NOMO-1 treated with dmso at 0.1 percent for 144 hours (cell line): ENCODE measurements around the gene GHSR.
A peak's percentile ranks its signal among the peaks of the same experiment; 100 is the strongest.

Experiments used
- DNase-seq: peaks from one replicate; lab custom pipeline; 2025; ENCODE audit not compliant: unreplicated experiment; lab: John Stamatoyannopoulos, UW

GHSR gene, protein sequence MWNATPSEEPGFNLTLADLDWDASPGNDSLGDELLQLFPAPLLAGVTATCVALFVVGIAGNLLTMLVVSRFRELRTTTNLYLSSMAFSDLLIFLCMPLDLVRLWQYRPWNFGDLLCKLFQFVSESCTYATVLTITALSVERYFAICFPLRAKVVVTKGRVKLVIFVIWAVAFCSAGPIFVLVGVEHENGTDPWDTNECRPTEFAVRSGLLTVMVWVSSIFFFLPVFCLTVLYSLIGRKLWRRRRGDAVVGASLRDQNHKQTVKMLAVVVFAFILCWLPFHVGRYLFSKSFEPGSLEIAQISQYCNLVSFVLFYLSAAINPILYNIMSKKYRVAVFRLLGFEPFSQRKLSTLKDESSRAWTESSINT

GRCh38 chr3:172447611-172448579 is at the start of gene GHSR:
GHSR (minus strand) TSS chr3:172448456; CDS start chr3:172448413, 43 bp downstream.
- DNase-seq = no peak

- DNase-seq = peak; percentile 68
Observed at GRCh38 chr3:172490198-172490669, 42.0 kb upstream of the GHSR start.

GRCh38 chr3:172478116-172478515 is 29.9 kb upstream of the GHSR start:
- no peak for DNase-seq

DNA sequence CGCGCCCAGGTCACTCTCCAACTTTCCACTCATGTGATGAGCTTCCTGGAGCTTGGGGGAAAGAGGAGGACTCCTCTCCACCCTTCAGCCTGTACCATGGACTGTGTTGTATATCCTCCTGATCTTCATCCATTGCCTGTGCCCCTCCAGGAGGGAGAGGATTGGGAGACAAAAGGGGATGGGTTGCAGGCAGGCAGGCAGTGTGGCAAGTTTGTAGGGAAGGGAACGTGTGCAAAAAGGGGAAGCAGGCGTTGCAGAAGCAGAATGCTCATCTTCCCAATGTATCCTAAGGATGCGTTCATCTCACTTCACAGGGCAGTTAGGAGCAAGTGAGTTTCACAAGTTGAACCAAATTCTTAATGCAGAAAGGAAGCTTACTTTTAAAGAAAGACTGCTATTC is 28.1 kb upstream of the GHSR start:
- DNase-seq = peak; percentile 52

GRCh38 chr3:172475703-172476102 is 27.4 kb upstream of the GHSR start:
- DNase-seq = no peak

- DNase-seq = no peak
Observed at GRCh38 chr3:172471903-172472302, 23.6 kb upstream of the GHSR start.

DNA sequence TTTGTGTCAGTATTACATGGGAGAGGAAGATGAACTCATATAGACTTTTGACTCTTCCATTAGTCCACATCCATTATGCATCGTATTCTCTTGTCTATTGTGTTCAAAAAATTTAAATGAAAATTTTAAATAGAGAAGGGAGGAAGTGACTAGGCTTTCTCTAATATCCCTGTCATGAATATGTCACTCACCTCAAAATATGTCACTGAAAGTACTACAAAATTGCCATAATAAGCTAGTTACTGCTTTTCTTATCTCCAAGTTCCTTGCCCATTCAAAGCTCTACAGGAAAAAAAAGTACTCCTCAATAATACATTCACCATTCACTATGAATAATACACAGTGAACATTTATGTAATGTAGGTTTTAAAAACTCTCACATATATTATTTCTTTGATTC is 22.3 kb upstream of the GHSR start:
- no peak for DNase-seq

DNA sequence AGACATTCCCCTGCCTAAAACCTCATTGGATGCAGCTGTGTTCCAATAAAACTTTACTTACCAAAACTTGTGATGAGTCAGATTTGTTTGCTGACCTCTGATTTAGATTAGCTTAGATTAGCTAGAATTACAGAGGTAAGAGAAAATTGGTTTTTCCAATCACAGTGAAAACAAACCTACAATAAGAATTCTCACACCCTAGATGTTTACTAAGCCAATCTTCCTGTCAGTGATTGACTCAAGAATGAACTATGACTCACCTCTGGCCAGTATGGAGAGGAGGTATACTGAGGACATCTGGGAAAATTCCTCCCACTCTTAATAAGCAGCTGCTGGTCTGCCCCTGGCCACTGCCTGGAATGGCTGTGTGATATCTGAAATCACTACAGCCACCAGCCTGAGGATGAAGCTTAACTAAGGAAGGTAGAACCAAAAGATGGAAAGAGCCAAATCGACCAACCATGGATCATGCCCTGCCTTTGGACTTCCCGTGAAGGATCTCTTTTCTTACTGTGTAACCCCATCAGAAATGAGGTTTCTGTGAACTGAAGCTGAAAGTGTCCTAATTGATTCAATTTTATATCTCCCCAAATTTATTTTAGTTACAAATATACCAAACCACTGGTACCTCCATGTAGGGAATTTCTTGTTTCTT is 19.0 kb upstream of the GHSR start:
- no peak for DNase-seq

- DNase-seq = no peak
Observed at GRCh38 chr3:172466553-172467130, 18.4 kb upstream of the GHSR start.

DNA sequence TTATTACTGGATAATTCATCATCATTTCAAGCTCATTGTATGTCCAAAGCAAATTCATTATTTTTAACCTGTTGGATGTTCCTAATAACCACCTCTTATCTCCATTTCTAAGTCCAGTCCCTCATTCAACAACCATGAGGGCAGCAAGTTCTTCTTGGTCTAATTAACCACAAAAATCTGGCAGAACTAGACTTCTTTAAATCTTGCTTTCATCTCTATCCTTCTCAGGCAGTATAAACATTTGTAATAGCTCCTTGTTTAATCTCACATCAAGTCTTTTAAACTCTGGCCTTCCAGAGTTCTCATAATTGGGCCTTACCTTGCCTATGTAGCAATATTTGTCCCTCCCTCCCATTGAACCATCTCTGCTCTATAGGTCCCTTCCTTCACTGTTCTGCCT is 17.0 kb upstream of the GHSR start:
- no peak for DNase-seq

- no peak for DNase-seq
Observed at GRCh38 chr3:172464306-172464705, 16.1 kb upstream of the GHSR start.

GRCh38 chr3:172461530-172462138 is 13.4 kb upstream of the GHSR start:
- DNase-seq = peak; percentile 8

DNA sequence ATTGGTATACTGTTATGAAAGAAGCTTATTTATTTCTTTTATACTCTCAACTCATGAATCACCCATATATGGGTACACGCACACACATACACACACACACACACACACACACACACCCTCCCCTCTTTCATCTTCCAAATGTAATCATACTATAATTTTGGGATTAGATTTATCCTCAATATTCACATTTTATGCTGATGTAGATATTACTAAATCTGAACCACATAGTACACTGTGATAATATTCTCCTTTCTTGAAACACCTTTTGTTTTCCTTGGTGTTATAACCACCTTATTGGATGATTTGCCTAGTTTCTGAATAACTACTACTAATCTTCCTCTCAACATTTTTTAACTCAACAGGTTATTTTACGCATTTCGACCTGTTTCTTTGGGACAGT is 8.1 kb upstream of the GHSR start:
- no peak for DNase-seq

DNA sequence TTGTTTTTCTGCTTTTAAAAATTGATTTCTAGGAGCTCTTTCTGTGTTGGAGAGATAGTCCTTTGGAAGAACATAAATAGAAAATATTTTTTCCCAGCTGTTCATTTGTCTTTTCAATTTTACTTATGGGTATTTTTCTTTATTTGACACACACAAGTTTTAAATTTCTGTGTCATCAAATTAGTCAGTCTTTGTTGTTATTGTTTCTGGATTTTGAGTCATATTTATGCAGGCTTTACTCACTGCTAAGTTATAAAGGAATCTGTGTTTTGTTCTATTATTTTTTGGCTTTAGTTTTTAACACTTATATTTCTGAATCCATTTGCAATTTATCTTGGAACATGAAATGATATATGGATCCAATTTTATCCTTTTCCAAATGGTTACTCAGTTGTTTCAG is 5.9 kb upstream of the GHSR start:
- DNase-seq = no peak

DNA sequence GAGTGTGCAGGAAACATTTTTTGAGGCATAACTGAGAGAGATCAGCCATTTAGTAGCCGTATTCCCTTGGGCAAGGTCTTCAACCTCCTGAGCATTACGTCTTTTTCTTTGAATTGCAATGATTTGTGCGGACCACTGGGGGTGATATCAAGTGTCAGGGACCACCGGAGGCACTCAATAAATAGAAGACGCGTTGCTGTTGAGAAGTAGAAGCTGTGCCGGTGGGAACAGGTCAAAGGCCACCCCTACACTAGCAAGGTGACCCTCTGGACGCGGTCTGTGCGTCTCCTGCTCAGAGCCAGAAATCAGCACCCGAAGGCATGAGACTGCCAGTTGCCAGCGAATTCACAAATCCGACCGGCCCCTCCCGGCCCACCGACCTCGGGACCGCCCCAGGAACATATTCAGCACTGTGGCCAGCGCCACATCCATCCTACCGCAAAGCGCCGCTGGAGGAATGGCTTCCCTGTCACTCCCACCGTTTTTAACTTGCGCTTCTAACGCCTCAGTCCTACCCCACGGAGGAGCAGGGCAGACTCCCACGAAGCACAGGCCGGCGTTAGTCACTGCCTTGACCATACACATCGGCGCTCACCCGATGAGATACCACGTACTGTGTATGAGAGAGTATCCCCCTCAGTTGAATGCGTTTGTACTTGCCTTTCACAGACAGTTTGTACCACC is 1.4 kb upstream of the GHSR start:
- no peak for DNase-seq

DNA sequence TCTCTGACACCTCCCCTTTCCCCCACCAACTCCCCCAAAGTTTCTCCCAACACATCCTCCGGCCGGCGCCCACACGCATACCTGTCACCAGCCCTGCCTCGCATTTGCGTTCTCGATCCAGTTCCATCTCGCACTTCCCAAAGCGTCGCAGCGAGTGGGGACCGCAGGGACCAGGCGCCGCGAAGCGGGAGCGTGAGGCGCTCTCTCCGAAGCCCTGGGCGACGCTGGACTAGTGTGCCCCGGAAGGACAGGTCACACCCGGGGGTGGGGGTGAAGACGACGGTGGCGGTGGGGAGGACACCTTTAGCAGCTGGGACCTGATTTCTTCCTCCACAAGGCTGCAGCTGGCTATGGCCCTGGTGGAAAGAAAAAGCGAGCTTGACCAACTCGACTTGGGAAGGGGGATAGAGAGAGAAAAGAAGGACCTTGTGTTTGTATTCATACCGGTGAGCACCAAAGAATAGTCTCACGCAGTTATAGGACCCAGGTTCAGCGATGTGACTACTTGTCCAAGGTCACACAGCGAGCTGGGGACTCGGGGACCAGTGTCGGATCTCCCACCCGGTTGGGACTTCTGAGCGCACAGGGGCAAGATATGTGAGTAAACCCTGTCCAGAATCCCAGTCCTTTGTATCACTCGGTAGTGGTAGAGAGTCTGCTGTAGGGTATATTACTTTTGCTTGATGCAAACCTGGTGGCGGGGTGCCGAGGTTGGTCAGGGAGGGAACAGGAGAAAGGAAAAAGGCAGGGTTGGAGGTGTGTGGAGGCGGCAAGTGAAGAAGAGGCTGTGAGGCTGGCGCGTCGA is 607 bp upstream of the GHSR start:
- DNase-seq = no peak

- DNase-seq = no peak
Observed at GRCh38 chr3:172446198-172446597, 2.1 kb downstream of the GHSR start.

GRCh38 chr3:172444821-172445220 is 3.4 kb downstream of the GHSR start:
- DNase-seq = peak; percentile 6

- no peak for DNase-seq
Observed at GRCh38 chr3:172442606-172443005, 5.7 kb downstream of the GHSR start.
